IPS-NIHi7 (cell line): Measurements from ENCODE around the gene CDKN2D.

Experiments
- DNase-seq: peaks from one replicate; pipeline ENCODE4 v3.0.0; 2012; ENCODE audit warnings: mixed read lengths; ENCODE audit errors: extremely low spot score

The CDKN2D gene

GRCh38 chr19:10520652-10521318, 48.0 kb downstream of the CDKN2D start:
- no peak for DNase-seq

- DNase-seq = no peak
These were observed 49.4 kb downstream of the CDKN2D start for GRCh38 chr19:10519421-10519820.

- peak; percentile 31 for DNase-seq
These were observed 50.1 kb downstream of the CDKN2D start for GRCh38 chr19:10518444-10519361.

- peak; percentile 76 for DNase-seq
These were observed 50.9 kb downstream of the CDKN2D start for GRCh38 chr19:10517760-10518443.

- peak; percentile 56 for DNase-seq
These were observed 51.4 kb downstream of the CDKN2D start, which contains the start of gene S1PR5 for GRCh38 chr19:10517361-10517759. S1PR5 (minus strand) TSS chr19:10517447; CDS start chr19:10515011, 2,436 bp downstream.

- no peak for DNase-seq
These were observed 52.0 kb downstream of the CDKN2D start for GRCh38 chr19:10516671-10517286.
